ENCODE results near the gene CHD6.
"Not testable (repeated sequence)": the region's sequence is repeated elsewhere in the genome, so short reads cannot be mapped to it uniquely, and the experiment has no call there.

Gene CHD6

DNA sequence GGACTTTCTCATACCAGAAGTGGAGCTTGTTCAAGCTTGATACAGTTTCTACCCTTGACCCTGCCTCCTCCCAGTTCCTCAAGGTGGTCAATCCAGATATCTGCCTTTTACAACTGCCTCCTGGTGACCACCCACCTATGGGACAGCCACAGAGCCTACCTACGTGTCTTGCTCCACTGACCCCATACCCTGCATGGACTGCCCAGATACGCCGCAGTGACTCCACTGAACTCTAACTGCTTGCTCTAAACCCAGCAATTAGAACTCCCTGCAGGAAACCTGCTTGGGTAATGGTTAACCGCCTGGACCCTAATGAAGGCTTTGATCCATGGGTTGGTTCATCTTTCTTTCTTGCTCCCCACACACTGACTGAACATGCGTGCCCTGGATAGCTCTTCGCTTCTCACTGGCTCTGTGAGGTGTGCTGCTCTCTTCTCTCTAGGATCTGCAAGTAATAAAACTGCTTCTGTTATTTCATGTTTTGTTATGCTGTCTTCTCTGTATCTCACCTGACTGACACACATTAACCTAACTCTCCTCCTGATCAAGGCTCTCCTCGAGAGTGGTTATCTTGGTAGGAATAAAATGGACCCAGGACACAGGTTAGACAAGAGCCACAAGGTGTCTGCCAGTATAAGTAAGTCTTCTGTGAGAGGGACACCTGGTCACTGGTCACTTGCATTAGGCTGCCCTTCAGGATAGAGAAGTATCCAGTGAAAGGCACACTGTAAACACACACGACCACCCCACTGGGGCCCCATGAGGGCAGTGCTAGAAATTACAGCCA lies 79.2 kb downstream of the CHD6 start:
- no peak for DNase-seq

DNA sequence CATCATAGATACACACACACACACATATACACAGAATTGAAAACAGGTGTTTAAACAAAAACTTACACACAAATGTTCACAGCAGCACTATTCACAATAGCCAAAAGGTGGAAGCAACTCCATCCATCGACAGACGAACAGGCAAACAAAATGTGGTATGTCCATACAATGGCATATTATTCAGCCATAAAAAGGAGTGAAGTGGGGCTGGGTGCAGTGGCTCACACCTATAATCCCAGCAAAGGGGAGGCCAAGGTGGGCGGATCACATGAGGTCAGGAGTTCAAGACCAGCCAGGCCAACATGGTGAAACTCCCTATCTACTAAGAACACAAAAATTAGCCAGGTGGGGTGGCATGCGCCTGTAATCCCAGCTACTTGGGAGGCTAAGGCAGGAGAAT lies 80.3 kb downstream of the CHD6 start:
- no peak for DNase-seq

DNA sequence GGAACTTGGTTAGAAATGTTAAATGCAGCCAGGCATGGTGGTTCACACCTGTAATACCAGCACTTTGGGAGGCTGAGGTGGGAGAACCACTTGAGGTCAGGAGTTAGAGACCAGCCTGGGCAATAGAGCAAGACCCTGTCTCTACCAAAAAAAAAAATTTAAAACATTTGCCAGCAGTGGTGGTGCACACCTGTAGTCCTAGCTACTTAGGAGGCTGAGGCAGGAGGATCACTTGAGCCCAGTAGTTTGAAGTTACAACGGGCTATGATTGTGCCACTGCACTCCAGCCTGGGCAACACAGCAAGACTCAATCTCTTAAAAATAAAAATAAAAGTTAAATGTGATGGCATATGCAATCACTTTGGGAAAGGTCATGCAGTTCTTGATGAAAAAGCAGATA lies 82.6 kb downstream of the CHD6 start:
- DNase-seq: not testable (repeated sequence)

DNA sequence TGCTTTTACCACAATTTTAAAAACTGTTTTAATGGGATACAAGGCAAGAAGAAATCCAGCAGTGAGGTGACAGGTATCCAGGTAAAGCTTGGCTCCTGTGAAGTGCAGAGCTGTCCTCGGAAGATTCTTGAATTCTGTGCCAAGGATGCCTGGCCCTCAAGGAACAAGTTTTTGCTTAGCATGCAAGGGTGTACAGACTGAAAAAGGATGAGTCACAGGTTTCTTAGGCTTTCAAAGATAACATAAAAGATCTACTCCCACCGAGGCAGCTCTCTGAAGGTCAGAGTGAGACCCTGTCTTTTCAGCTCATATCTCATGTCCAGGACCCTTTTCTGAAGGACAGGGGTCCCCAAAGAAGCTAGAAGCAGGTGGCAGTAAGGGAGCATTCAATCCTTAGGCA lies 83.3 kb downstream of the CHD6 start:
- DNase-seq: no peak

- no peak for DNase-seq
Observed at GRCh38 chr20:41534170-41534569, 84.0 kb downstream of the CHD6 start.

DNA sequence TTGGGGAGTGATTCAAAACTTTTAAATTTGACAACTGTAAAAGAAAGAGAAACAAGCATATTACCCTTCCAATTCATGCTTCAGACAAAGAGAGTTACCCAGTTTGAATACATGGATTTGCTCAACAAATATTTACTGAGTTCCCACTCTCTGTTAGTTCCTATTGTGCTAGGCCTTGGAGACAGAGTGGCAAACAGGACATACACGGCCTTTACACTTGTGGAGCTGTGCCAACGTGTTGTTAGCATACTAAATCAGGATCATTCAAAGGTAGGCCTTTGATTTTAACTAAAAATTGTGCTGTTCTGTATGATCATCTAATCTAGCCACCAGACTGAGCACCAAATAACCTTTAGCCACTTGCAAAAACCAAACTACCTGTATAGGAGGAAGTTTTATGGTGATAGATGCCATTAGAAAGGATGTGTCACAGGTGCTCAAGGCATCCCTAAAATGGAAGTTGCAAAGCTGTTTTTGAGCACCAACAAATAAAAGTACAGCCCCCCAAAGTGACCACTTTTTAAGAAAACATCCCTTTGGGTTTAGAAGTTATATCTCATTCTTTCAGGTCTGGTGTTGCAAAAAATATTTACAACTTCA lies 84.5 kb downstream of the CHD6 start:
- DNase-seq: no peak

GRCh38 chr20:41532935-41533334 lies 85.2 kb downstream of the CHD6 start:
- no peak for DNase-seq

- DNase-seq: no peak
Observed at GRCh38 chr20:41531518-41532275, 86.5 kb downstream of the CHD6 start.

DNA sequence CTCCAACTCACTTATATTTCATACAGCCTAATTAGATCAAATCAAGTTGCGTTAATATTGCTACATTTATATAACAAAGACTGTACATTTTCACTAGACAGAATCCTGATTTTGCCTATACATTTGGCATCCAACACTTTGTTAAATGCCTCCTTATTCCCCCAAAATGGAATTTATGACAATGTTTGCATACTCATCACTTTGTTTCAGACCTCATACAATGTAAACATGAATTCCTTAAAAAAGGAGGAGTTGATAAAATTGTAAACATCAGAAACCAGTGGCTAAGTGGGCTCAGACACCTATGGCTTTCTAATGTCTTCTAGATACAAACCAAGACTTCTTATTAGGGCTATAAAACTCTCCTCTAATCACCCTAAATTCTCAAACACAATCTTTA lies 87.3 kb downstream of the CHD6 start:
- no peak for DNase-seq

GRCh38 chr20:41526327-41526726 lies 91.8 kb downstream of the CHD6 start:
- no peak for DNase-seq

DNA sequence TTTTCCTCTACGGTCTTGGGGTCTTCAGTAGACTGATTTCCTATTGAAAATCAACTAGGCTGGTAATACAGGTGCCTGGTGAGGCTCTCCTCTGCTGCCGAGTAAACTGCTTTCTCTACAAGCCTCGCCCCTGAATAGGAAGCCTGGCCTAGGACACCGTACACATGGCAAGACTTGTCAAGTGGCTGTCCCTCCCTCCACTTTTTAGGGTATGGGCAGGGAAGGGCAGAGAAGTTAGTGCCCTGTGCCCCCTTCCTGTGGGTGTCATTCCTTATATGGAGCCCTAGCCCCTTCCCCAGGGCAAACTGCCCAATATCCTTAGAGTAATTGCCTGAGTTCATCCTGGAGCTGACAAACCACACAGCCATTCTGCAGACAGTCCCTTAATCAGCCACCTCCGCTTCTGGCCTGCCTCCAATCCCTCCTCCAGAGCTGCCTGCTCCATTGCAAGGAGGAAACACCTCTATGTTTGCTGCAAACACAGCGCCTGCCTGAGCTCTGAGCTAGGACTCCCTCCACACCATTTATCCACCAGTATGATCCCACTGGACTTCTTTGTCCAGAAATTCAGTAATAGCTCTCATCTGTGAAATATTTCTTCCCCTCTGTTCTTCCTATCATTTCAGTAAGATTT lies 93.1 kb downstream of the CHD6 start:
- DNase-seq: no peak

- no peak for DNase-seq
Observed at GRCh38 chr20:41523857-41524256, 94.3 kb downstream of the CHD6 start.

- DNase-seq: no peak
Observed at GRCh38 chr20:41513829-41514228, 104.3 kb downstream of the CHD6 start.

DNA sequence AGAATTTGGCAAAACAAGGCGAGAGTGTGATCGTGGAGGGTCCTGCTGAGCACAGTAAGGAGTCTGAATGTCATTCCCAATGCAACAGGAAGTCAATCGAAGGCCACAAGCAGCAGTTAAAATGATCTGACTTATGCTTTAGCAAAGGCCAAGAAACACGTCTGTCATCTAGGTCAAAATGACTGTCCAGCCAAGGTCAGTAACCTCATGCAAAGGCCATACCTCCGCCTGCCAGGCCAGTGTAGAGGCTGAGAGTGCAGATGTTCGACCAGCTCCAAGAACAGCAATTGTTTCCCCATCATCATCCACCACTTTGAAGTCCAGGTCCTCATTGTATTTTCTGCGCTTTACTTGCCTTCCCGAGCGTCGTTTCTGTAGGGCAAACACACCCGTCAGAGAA lies 105.6 kb downstream of the CHD6 start:
- no peak for DNase-seq

- DNase-seq: no peak
Observed at GRCh38 chr20:41510847-41511450, 107.2 kb downstream of the CHD6 start.

DNA sequence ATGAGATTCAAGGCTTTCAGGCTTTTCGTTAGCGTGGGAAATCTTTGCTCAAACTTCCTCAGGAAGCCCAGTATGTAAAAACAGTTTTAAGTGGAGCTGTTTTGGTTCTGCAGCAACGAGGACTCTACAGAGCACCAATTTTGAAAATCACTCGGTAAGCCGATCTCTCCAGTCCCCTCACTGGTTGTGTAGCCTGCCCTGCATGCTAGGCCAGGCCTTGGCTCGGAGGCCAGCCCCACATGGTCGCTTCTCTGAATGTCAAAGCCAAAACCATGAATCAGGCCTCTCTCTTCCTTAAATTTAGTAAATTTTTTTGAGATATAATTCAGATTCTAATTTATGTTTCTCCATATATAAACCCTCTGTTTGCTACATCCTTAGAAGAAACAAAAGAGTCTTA lies 108.0 kb downstream of the CHD6 start:
- DNase-seq: no peak

- DNase-seq: no peak
Observed at GRCh38 chr20:41509316-41510200, 108.6 kb downstream of the CHD6 start.

- DNase-seq: no peak
Observed at GRCh38 chr20:41508335-41508734, 109.8 kb downstream of the CHD6 start.

- no peak for DNase-seq
Observed at GRCh38 chr20:41507851-41508250, 110.3 kb downstream of the CHD6 start.

- DNase-seq: no peak
Observed at GRCh38 chr20:41507436-41507835, 110.7 kb downstream of the CHD6 start.

DNA sequence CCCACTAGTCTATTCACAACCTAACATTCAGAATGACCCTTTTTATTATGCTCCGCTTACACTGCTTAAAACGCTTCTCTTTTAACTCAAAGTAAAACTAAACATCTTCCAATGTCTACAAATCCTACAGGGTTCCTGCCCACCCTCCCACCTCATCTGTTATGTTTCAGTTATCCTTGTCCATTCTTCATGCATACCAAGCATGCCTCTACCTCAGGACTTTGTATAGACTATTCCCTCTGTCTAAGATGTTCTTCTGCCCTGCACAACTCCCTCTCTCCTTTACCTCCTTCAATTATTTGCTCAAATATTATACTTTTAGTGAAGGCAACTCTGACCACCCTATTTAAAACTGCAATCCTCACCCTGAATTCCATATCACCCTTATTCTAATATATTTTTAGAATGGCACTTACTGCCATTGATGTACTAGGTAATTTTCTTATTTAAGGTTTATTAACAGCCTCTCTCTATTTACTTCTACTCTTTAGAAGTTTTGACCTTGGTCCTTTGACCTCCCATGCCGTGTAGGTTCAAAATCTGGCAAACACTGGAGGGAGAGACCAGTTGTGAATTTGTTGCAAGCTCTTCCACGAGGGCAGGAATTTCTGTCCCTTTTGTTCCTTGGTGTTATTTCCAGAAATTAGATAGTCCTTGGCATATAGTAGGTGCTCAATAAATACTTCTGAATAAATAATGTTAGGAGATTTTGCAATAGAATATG lies 111.8 kb downstream of the CHD6 start:
- no peak for DNase-seq

Data from CD4-positive, alpha-beta T cell treated with Interleukin-1 beta for 1 hour (primary cell).